Glomerular visceral epithelial cell (primary cell): ENCODE results near the gene WRAP73.

Source experiments
- DNase-seq: peaks from one replicate; pipeline ENCODE4 v3.0.0-alpha.2; 2016; ENCODE audit errors: extremely low spot score

The WRAP73 gene

GRCh38 chr1:3649342-3650247, at the start of gene WRAP73:
Gene WRAP73 (minus strand): TSS chr1:3650103. CDS start chr1:3649999, 104 bp downstream.
- peak; percentile 90 for DNase-seq

GRCh38 chr1:3699596-3699995, 49.7 kb upstream of the WRAP73 start:
- DNase-seq, result no peak

GRCh38 chr1:3698660-3699408, 48.9 kb upstream of the WRAP73 start:
- DNase-seq, result no peak

- DNase-seq, result no peak
Measured at GRCh38 chr1:3697810-3698209, 47.9 kb upstream of the WRAP73 start.

GRCh38 chr1:3697104-3697503, 47.2 kb upstream of the WRAP73 start:
- no peak for DNase-seq

GRCh38 chr1:3696689-3697088, 46.8 kb upstream of the WRAP73 start:
- DNase-seq, result no peak

GRCh38 chr1:3695326-3696217, 45.7 kb upstream of the WRAP73 start:
- peak; percentile 50 for DNase-seq

- no peak for DNase-seq
Measured at GRCh38 chr1:3693321-3693720, 43.4 kb upstream of the WRAP73 start.

GRCh38 chr1:3692598-3692997, 42.7 kb upstream of the WRAP73 start:
- no peak for DNase-seq

GRCh38 chr1:3691421-3692204, 41.7 kb upstream of the WRAP73 start:
- no peak for DNase-seq

GRCh38 chr1:3690282-3691065, 40.6 kb upstream of the WRAP73 start:
- no peak for DNase-seq

- no peak for DNase-seq
Measured at GRCh38 chr1:3689138-3689750, 39.3 kb upstream of the WRAP73 start.

- DNase-seq, result no peak
Measured at GRCh38 chr1:3688356-3689137, 38.6 kb upstream of the WRAP73 start.

- no peak for DNase-seq
Measured at GRCh38 chr1:3687504-3687903, 37.6 kb upstream of the WRAP73 start.

- DNase-seq, result no peak
Measured at GRCh38 chr1:3685906-3686305, 36.0 kb upstream of the WRAP73 start.

GRCh38 chr1:3685222-3685621, 35.3 kb upstream of the WRAP73 start:
- no peak for DNase-seq

GRCh38 chr1:3683992-3684391, 34.1 kb upstream of the WRAP73 start:
- DNase-seq, result no peak

GRCh38 chr1:3683197-3683596, 33.3 kb upstream of the WRAP73 start:
- no peak for DNase-seq
